Measurements from ENCODE around the gene DDT.

DNA sequence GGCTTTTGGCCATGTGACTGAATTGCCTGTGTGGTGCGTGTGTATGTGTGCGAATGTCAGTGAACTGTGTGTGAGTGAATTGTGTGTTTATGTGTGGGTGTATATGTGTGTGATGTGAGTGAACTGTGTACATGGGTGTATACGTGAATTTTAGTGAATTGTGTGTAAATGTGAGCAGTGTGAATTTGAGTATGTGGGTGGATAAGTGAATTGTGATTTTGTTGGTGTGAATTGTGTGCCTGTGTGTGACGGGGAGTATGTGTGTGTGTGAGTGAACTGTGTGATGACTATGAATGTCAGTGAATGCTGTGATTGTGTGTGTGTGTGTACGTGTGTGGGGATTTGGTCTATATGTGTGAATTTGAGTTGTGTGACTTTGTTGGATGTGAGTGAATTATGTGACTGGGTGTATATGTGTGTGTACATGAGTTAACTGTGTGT lies 4.0 kb downstream of the DDT start:
- TF ChIP-seq EZH2 (IDR thresholded peaks at IDR 0.05; ENCODE audit: borderline replicate concordance, low read length), result no peak
- TF ChIP-seq, protein P1, sequence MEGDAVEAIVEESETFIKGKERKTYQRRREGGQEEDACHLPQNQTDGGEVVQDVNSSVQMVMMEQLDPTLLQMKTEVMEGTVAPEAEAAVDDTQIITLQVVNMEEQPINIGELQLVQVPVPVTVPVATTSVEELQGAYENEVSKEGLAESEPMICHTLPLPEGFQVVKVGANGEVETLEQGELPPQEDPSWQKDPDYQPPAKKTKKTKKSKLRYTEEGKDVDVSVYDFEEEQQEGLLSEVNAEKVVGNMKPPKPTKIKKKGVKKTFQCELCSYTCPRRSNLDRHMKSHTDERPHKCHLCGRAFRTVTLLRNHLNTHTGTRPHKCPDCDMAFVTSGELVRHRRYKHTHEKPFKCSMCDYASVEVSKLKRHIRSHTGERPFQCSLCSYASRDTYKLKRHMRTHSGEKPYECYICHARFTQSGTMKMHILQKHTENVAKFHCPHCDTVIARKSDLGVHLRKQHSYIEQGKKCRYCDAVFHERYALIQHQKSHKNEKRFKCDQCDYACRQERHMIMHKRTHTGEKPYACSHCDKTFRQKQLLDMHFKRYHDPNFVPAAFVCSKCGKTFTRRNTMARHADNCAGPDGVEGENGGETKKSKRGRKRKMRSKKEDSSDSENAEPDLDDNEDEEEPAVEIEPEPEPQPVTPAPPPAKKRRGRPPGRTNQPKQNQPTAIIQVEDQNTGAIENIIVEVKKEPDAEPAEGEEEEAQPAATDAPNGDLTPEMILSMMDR (conservative IDR thresholded peaks at IDR 0.05 in 1 of 2, IDR thresholded peaks at IDR 0.05 in 1 of 2; ENCODE audit: extremely low read depth in 1 of 2, insufficient read depth in 1 of 2, low read depth in 1 of 2, low read length in 2 of 2), result no peak

Data from mammary epithelial cell (primary cell).